Right lobe of liver (tissue), 6 donors: Measurements from ENCODE around the gene BRD8. TPM values are rescaled to one million over a fixed set of nuclear protein-coding genes. Genes with fewer than 3 reads are reported as not detected.
"Not testable (repeated sequence)": the region's sequence is repeated elsewhere in the genome, so short reads cannot be mapped to it uniquely, and the experiment has no call there.

Experiments used
- ATAC-seq, 4 donors: fragments of 200-7000 bp; cut with Tn5 transposase; one replicate each; pipeline ENCODE4 v1.9.1; 2020; ENCODE audit warnings: mild to moderate bottlenecking in 4 of 4, moderate library complexity in 4 of 4
- DNase-seq, 3 donors: peaks; one replicate each; pipeline ENCODE4 v3.0.0-alpha.2; 2020
- H3K27ac ChIP-seq, 3 donors: fragments of 200-600 bp; one replicate each; pipeline ENCODE4 v1.8.0; 2022
- H3K27me3 ChIP-seq, 2 donors: fragments of 200-600 bp; one replicate each; pipeline ENCODE4 v1.8.0; 2022
- H3K36me3 ChIP-seq, 4 donors: fragments of 200-600 bp; sonication (generic) in 1 of 4; one replicate each; pipeline versions ENCODE4 v1.5.1 to v1.8.0; 2017 to 2022; ENCODE audit warnings: control low read depth in 1 of 4
- H3K4me1 ChIP-seq, 4 donors: fragments of 200-600 bp; sonication (generic) in 1 of 4; one replicate each; pipeline versions ENCODE4 v1.5.1 to v1.8.0; 2017 to 2022; ENCODE audit warnings: control low read depth in 1 of 4
- H3K4me3 ChIP-seq, 3 donors: fragments of 200-600 bp; one replicate each; pipeline ENCODE4 v1.8.0; 2022
- H3K9me3 ChIP-seq, 4 donors: fragments of 200-600 bp; sonication (generic) in 1 of 4; one replicate each; pipeline versions ENCODE4 v1.5.1 to v1.8.0; 2017 to 2022; ENCODE audit warnings: control low read depth in 1 of 4
- POLR2A ChIP-seq: fragments of 450-650 bp; IDR thresholded peaks from one replicate; pipeline ENCODE4 v1.6.1; 2017; ENCODE audit warnings: antibody characterized with exemption, mild to moderate bottlenecking
- WGBS: methylation state at CpG from one replicate; pipeline ENCODE4 v1.1.6; 2018; ENCODE audit warnings: low coverage, low lambda C conversion rate; ENCODE audit not compliant: insufficient coverage; ENCODE audit errors: missing lambda C conversion rate; 5-methylcytosine and 5-hydroxymethylcytosine counted together
- intact Hi-C, 2 donors: fragments of 100-400 bp; cut with DNase I; formaldehyde crosslinking; loops; one replicate each; pipeline versions ENCODE4 v1.11.2 to v1.14.1; 2022
- total RNA-seq, 6 experiments: library from RNA; depleted of rRNA in 2 of 6; stranded (reverse); fragments of >200 nt in 2 of 6; fragmentation: NEBNext Ultra II Directional in 3 of 6; extraction: Animal tissue kit (Norgen Biotek cat#: 25700) in 3 of 6; gene quantifications; one replicate each; pipeline versions ENCODE4 v1.1.0 to v1.2.4, GENCODE V29; 2016 to 2023
- TF ChIP-seq, protein P1 (sequence below), 4 donors: fragments of 200-600 bp in 3 of 4; fragments of 450-650 bp in 1 of 4; IDR thresholded peaks; one replicate each; pipeline versions ENCODE4 v1.5.1 to v1.8.0; 2016 to 2022; ENCODE audit warnings: antibody characterized with exemption in 4 of 4, mild to moderate bottlenecking in 2 of 4
- donor health status: DM: no; HTN: yes; CAD: no.
- donor health status: DM: no; HTN: no; CAD: no.
- donor health status: DM: no; HTN: no; CAD: no.
- donor health status: DM: no; HTN: yes; CAD: no.
- donor health status: DM: no; HTN: yes; CAD: no.

The BRD8 gene
- total RNA-seq, 6 experiments from 2014 or later, result 9.0 to 33.7 (median 17.0) TPM

DNA sequence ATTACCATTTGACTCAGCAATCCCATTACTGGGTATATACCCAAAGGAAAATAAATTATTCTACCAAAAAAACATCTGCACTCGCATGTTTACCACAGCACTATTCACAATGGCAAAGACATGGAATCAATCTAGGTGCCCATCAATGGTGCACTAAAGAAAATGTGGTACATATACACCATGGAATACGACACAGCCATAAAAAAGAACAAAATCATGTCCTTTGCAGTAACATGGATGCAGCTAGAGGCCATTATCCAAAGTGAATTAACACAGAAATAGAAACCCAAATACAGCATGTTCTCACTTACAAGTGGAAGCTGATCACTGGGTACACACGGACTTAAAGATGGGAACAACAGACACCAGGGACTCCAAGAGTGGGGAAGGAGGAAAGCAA, 32.6 kb upstream of the BRD8 start:
- Histone ChIP-seq H3K4me3 (no peak overlapping the region), H3K9me3 (no peaks in the 10 kb centered on the region), H3K27ac (no peak overlapping the region), H3K27me3 (no peaks in the 10 kb centered on the region), H3K4me1 (peaks cover 0 to 13% (median 0%) of the 10 kb centered on the region in 4 donors), H3K36me3 (peaks cover 0 to 12% (median 0%) of the 10 kb centered on the region in 4 donors)
- no peak for ATAC-seq
- DNase-seq, result no peak
- TF ChIP-seq, protein P1, sequence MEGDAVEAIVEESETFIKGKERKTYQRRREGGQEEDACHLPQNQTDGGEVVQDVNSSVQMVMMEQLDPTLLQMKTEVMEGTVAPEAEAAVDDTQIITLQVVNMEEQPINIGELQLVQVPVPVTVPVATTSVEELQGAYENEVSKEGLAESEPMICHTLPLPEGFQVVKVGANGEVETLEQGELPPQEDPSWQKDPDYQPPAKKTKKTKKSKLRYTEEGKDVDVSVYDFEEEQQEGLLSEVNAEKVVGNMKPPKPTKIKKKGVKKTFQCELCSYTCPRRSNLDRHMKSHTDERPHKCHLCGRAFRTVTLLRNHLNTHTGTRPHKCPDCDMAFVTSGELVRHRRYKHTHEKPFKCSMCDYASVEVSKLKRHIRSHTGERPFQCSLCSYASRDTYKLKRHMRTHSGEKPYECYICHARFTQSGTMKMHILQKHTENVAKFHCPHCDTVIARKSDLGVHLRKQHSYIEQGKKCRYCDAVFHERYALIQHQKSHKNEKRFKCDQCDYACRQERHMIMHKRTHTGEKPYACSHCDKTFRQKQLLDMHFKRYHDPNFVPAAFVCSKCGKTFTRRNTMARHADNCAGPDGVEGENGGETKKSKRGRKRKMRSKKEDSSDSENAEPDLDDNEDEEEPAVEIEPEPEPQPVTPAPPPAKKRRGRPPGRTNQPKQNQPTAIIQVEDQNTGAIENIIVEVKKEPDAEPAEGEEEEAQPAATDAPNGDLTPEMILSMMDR (IDR thresholded peaks at IDR 0.05), result no peak
- TF ChIP-seq POLR2A, result no peak
- 80% methylated on average over 3 of the region's 3 CpGs for WGBS
- intact Hi-C loops, result no loop called here

DNA sequence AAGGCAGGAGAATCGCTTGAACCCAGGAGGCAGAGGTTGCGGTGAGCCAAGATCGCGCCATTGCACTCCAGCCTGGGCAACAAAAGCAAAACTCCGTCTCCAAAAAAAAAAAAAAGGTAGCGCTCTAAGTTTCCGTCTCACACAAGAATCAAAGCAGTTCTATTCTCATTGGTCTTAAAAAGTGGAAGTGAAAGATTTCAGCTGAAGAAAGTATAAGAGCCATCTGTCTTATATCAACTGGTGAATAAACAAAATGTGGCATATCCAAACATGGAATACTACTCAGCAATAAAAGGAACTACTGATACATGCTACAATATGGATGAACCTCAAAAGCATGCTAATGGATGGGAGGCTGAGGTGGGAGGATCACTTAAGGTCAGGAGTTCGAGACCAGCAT, 15.4 kb upstream of the BRD8 start:
- ATAC-seq, DNase-seq, H3K27me3 ChIP-seq, H3K4me3 ChIP-seq, H3K4me1 ChIP-seq, intact Hi-C loops, H3K9me3 ChIP-seq, H3K27ac ChIP-seq: not testable (repeated sequence)
- 91% methylated on average over 7 of the region's 8 CpGs for WGBS
- peaks cover 0 to 67% (median 24%) of the 10 kb centered on the region in 4 donors for H3K36me3 ChIP-seq

DNA sequence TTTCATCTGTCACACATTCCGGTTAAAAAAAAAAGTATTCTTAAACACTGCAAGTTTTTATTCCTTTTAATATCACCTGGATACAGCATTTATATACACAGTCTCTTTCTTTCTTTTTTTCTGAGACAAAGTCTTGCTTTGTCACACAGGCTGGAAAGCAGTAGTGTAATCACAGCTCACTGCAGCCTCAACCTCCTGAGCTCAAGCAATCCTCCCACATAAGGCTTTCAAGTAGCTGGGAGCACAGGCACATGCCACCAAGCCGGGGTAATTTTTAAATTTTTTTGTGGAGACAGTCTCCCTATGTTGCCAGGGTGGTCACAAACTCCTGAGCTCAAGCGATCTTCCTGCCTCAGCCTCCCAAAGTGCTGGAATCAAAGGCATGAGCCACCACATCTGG, 14.4 kb upstream of the BRD8 start:
- Histone ChIP-seq H3K27me3 (no peaks in the 10 kb centered on the region), H3K4me1 (no peaks in the 10 kb centered on the region), H3K9me3 (no peaks in the 10 kb centered on the region), H3K4me3 (no peak overlapping the region), H3K36me3 (peaks cover 0 to 67% (median 26%) of the 10 kb centered on the region in 4 donors), H3K27ac (no peak overlapping the region)
- no peak for DNase-seq
- TF ChIP-seq POLR2A, result no peak
- TF ChIP-seq, protein P1 (IDR thresholded peaks at IDR 0.05), result no peak
- 97% methylated on average over 3 of the region's 3 CpGs for WGBS
- intact Hi-C loops, result no loop called here
- no peak for ATAC-seq

DNA sequence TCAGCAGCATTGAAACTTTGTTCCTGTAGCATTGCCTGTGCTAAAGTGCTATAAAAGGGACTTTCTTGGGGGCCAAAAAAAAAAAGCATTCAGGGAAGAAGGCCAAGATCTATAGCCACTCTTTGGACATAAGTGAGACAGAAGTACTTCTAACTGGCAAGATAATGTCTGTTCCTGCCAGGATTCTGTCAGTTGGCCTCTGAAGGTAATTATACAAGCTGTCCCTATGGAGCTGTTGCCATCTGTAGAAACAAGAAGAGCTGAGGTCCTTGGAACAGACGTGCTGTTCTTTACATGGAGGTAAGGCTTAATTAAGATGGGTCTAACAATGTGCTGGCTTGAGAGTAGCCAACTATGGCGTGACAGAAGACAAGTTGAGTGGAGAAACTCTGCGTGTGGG, 10.2 kb upstream of the BRD8 start:
- Histone ChIP-seq H3K36me3 (peaks cover 0 to 58% (median 25%) of the 10 kb centered on the region in 4 donors), H3K27me3 (no peaks in the 10 kb centered on the region), H3K4me1 (no peaks in the 10 kb centered on the region), H3K4me3 (no peak overlapping the region), H3K9me3 (no peaks in the 10 kb centered on the region), H3K27ac (no peak overlapping the region)
- 85% methylated on average over 3 of the region's 3 CpGs for WGBS
- intact Hi-C loops, result no loop called here
- DNase-seq (no peak), ATAC-seq (no peak)
- no peak for TF ChIP-seq POLR2A
- TF ChIP-seq, protein P1 (IDR thresholded peaks at IDR 0.05), result no peak

DNA sequence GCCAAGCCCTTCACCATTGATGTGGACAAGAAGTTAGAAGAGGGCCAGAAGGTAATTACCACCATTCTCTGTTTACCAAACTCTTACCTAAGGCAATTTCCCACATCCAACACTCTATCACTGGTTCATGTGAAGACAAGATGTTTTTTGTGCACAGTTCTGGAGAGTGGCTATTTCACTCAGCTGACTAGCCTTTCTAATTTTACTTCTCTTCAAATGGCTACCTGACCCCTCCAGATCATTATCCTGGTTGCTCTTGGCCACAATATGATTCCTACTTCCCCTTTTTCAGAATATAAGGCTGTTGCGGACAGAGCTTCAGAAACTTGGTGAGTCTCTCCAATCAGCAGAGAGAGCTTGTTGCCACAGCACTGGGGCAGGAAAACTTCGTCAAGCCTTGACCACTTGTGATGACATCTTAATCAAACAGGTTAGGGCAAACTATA, 7.6 kb upstream of the BRD8 start:
- no peak overlapping the region for H3K27ac ChIP-seq
- H3K9me3 ChIP-seq, result no peaks in the 10 kb centered on the region
- H3K4me3 ChIP-seq, result no peak overlapping the region
- DNase-seq (no peak), ATAC-seq (no peak)
- no peak for TF ChIP-seq POLR2A
- TF ChIP-seq, protein P1 (IDR thresholded peaks at IDR 0.05), result no peak
- WGBS, result 61% methylated on average over 2 of the region's 2 CpGs
- H3K27me3 ChIP-seq, result no peaks in the 10 kb centered on the region
- peaks cover 0 to 36% (median 15%) of the 10 kb centered on the region in 4 donors for H3K36me3 ChIP-seq
- intact Hi-C loops, result no loop called here
- no peaks in the 10 kb centered on the region for H3K4me1 ChIP-seq
